Left lung (tissue), 14 donors: Measurements from ENCODE around the gene ZCCHC24. TPM values are rescaled to one million over a fixed set of nuclear protein-coding genes. Genes with fewer than 3 reads are reported as not detected.

ENCODE experiments used
- ATAC-seq: fragments of 200-7000 bp; cut with Tn5 transposase; one replicate; pipeline ENCODE4 v1.9.1; 2020; ENCODE audit warnings: moderate library complexity
- DNase-seq, 4 donors: peaks; one replicate each; pipeline ENCODE4 v3.0.0-alpha.2; 2013 to 2020
- H3K27ac ChIP-seq, 2 donors: fragments of 200-600 bp; sonication (generic) in 1 of 2; one replicate each; pipeline versions ENCODE4 v1.5.0 to v1.8.0; 2020 to 2021
- H3K27me3 ChIP-seq, 2 donors: fragments of 200-600 bp; sonication (generic) in 1 of 2; one replicate each; pipeline versions ENCODE4 v1.5.0 to v1.8.0; 2020 to 2021
- H3K36me3 ChIP-seq, 2 donors: fragments of 200-600 bp; sonication (generic) in 1 of 2; one replicate each; pipeline versions ENCODE4 v1.5.0 to v1.8.0; 2020 to 2021
- H3K4me1 ChIP-seq, 2 donors: fragments of 200-600 bp; one replicate each; pipeline ENCODE4 v1.8.0; 2021
- H3K4me3 ChIP-seq, 2 donors: fragments of 200-600 bp; sonication (generic) in 1 of 2; one replicate each; pipeline versions ENCODE4 v1.5.0 to v1.8.0; 2020 to 2021; ENCODE audit warnings: mild to moderate bottlenecking in 1 of 2
- H3K9me3 ChIP-seq, 2 donors: fragments of 200-600 bp; sonication (generic) in 1 of 2; one replicate each; pipeline versions ENCODE4 v1.5.0 to v1.8.0; 2020 to 2021
- intact Hi-C, 2 donors: fragments of 100-400 bp; cut with DNase I; formaldehyde crosslinking; loops; one replicate each; pipeline versions ENCODE4 v1.11.2 to v1.14.2; 2022
- long read RNA-seq, 12 donors: library from polyadenylated mRNA in 2 of 12; unstranded in 2 of 12; transcript quantifications; one replicate each; pipeline ENCODE4 v2.0.0 and lab custom pipeline, GENCODE V29; 2019 to 2026
- polyA plus RNA-seq, 6 donors: library from polyadenylated mRNA; unstranded; fragments of 120-200 nt; gene quantifications; one replicate each; pipeline ENCODE4 v1.2.1, GENCODE V29; 2013; ENCODE audit not compliant: insufficient read length in 6 of 6
- total RNA-seq, 2 donors: library from RNA; stranded (reverse); fragmentation: NEBNext Ultra II Directional; extraction: Animal tissue kit (Norgen Biotek cat#: 25700); gene quantifications; one replicate each; pipeline ENCODE4 v1.2.1, GENCODE V29; 2021
- TF ChIP-seq, protein P1 (sequence below), 2 donors: fragments of 200-600 bp; sonication (generic) in 1 of 2; IDR thresholded peaks; one replicate each; pipeline versions ENCODE4 v1.5.0 to v1.8.0; 2021; ENCODE audit warnings: antibody characterized with exemption in 2 of 2
- donor health status: DM: no; HTN: yes; CAD: no.
- donor health status: DM: no; HTN: no; CAD: no.

ZCCHC24 gene
- 10 to 100 TPM; 31.2 to 42.4 TPM for total RNA-seq
- 10 to 100 TPM; 28.9 to 48.3 (median 37.1) TPM for polyA plus RNA-seq
- long read RNA-seq, donor 1, full-length matches to known transcripts = 15 of 32 reads
- long read RNA-seq, donor 1, partial matches to known transcripts = 17 of 32 reads
- long read RNA-seq, donor 1, other reads (novel, unspliced or antisense) = 0 of 32 reads
- long read RNA-seq, donor 2, full-length matches to known transcripts = 19 of 34 reads
- long read RNA-seq, donor 2, partial matches to known transcripts = 15 of 34 reads
- long read RNA-seq, donor 2, other reads (novel, unspliced or antisense) = 0 of 34 reads
- long read RNA-seq, donor 3, full-length matches to known transcripts = 11 of 11 reads
- long read RNA-seq, donor 3, partial matches to known transcripts = 0 of 11 reads
- long read RNA-seq, donor 3, other reads (novel, unspliced or antisense) = 0 of 11 reads
- long read RNA-seq, donor 4, partial matches to known transcripts = 0 of 3 reads
- long read RNA-seq, donor 4, other reads (novel, unspliced or antisense) = 3 of 3 reads
- long read RNA-seq, donor 5, full-length matches to known transcripts = 9 of 16 reads
- long read RNA-seq, donor 5, partial matches to known transcripts = 7 of 16 reads
- long read RNA-seq, donor 5, other reads (novel, unspliced or antisense) = 0 of 16 reads
- long read RNA-seq, donor 6, full-length matches to known transcripts = 10 of 26 reads
- long read RNA-seq, donor 6, partial matches to known transcripts = 16 of 26 reads
- long read RNA-seq, donor 6, other reads (novel, unspliced or antisense) = 0 of 26 reads
- long read RNA-seq, donor 7, full-length matches to known transcripts = 5 of 5 reads
- long read RNA-seq, donor 7, partial matches to known transcripts = 0 of 5 reads
- long read RNA-seq, donor 7, other reads (novel, unspliced or antisense) = 0 of 5 reads
- long read RNA-seq, donor 8, full-length matches to known transcripts = 22 of 22 reads
- long read RNA-seq, donor 8, partial matches to known transcripts = 0 of 22 reads
- long read RNA-seq, donor 8, other reads (novel, unspliced or antisense) = 0 of 22 reads
- long read RNA-seq, donor 9, full-length matches to known transcripts = 1 of 1 reads
- long read RNA-seq, donor 9, partial matches to known transcripts = 0 of 1 reads
- long read RNA-seq, donor 9, other reads (novel, unspliced or antisense) = 0 of 1 reads
- long read RNA-seq, donor 10, partial matches to known transcripts = 0 of 4 reads
- long read RNA-seq, donor 10, other reads (novel, unspliced or antisense) = 4 of 4 reads
- long read RNA-seq, donor 11, full-length matches to known transcripts = 29 of 45 reads
- long read RNA-seq, donor 11, partial matches to known transcripts = 16 of 45 reads
- long read RNA-seq, donor 11, other reads (novel, unspliced or antisense) = 0 of 45 reads
- long read RNA-seq, donor 12, full-length matches to known transcripts = 12 of 12 reads
- long read RNA-seq, donor 12, partial matches to known transcripts = 0 of 12 reads
- long read RNA-seq, donor 12, other reads (novel, unspliced or antisense) = 0 of 12 reads

GRCh38 chr10:79445161-79445976 is at the start of gene ZCCHC24:
Gene ZCCHC24, minus strand, starts transcription at chr10:79445624. Its CDS starts 184 bp downstream, at chr10:79445440.
- Histone ChIP-seq H3K9me3 (no peaks in the 10 kb centered on the region), H3K27ac (peak within 1 kb of the TSS; percentile 75 to 82), H3K4me3 (peak within 1 kb of the TSS; percentile 77 to 91), H3K27me3 (peaks cover 0 to 16% of the 10 kb centered on the region in 2 donors), H3K36me3 (no peaks in the 10 kb centered on the region), H3K4me1 (peaks cover 12 to 42% of the 10 kb centered on the region in 2 donors)
- peak; percentile 97 to 99 (median 98) for DNase-seq
- intact Hi-C loops = no loop called here
- TF ChIP-seq, protein P1, sequence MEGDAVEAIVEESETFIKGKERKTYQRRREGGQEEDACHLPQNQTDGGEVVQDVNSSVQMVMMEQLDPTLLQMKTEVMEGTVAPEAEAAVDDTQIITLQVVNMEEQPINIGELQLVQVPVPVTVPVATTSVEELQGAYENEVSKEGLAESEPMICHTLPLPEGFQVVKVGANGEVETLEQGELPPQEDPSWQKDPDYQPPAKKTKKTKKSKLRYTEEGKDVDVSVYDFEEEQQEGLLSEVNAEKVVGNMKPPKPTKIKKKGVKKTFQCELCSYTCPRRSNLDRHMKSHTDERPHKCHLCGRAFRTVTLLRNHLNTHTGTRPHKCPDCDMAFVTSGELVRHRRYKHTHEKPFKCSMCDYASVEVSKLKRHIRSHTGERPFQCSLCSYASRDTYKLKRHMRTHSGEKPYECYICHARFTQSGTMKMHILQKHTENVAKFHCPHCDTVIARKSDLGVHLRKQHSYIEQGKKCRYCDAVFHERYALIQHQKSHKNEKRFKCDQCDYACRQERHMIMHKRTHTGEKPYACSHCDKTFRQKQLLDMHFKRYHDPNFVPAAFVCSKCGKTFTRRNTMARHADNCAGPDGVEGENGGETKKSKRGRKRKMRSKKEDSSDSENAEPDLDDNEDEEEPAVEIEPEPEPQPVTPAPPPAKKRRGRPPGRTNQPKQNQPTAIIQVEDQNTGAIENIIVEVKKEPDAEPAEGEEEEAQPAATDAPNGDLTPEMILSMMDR (IDR thresholded peaks at IDR 0.05) = no peak
- peak; percentile 91 for ATAC-seq

DNA sequence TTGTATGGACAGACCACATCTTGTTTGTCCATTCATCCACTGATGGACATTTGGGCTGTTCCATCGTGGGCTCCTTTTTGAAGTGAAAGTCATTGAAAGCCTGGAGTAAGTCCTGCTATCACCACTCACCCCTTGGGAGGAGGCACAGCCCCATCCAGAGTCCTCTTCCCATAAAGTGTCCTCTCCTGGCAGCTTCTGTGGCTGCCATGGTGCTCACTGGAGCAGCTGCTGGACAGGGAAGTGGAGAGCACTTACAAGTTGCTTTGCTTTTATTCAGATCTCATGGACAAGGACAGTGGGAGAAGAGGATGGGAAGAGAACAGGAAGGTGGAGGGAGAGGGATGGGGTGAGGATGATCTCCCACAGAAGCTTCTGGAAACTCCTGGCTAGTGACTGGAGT is 48.4 kb upstream of the ZCCHC24 start:
- H3K36me3 ChIP-seq = no peaks in the 10 kb centered on the region
- DNase-seq = no peak

DNA sequence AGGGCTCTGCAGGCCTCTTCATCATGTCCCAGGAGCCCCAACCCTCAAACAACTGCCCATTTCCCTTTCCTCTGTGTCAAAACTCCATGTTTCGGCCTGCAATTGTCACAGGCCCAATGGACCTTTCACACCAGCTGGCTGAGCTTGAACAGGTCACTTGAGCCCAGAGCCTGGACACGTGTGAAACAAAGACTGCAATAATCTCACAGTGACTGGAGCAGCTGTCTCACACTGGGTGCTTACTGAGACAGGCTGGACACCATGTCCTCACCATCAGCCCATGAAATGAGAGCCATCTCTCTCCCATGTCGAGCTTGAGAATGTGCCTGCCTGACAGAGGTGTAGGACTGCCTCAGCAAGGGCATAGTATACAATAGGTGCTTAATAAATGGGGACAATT is 47.4 kb upstream of the ZCCHC24 start:
- intact Hi-C loops = no loop called here
- ATAC-seq = no peak
- H3K36me3 ChIP-seq = no peaks in the 10 kb centered on the region
- TF ChIP-seq, protein P1 (IDR thresholded peaks at IDR 0.05) = no peak
- H3K27ac ChIP-seq = no peak overlapping the region
- peaks cover 0 to 10% of the 10 kb centered on the region in 2 donors for H3K27me3 ChIP-seq
- DNase-seq = no peak
- H3K4me3 ChIP-seq = no peak overlapping the region
- peaks cover 0 to 10% of the 10 kb centered on the region in 2 donors for H3K4me1 ChIP-seq
- H3K9me3 ChIP-seq = no peaks in the 10 kb centered on the region

More for the DNA sequence above, 48.4 kb upstream of the ZCCHC24 start:
- H3K9me3 ChIP-seq = no peaks in the 10 kb centered on the region
- H3K27me3 ChIP-seq = peaks cover 0 to 10% of the 10 kb centered on the region in 2 donors
- intact Hi-C loops = no loop called here
- no peak overlapping the region for H3K4me3 ChIP-seq
- H3K4me1 ChIP-seq = peaks cover 0 to 3% of the 10 kb centered on the region in 2 donors
- TF ChIP-seq, protein P1 (IDR thresholded peaks at IDR 0.05) = no peak
- H3K27ac ChIP-seq = no peak overlapping the region
- no peak for ATAC-seq

GRCh38 chr10:79492256-79492655 is 46.8 kb upstream of the ZCCHC24 start:
- Histone ChIP-seq H3K4me1 (peaks cover 0 to 10% of the 10 kb centered on the region in 2 donors), H3K4me3 (no peak overlapping the region), H3K36me3 (no peaks in the 10 kb centered on the region), H3K27ac (no peak overlapping the region), H3K27me3 (peaks cover 0 to 8% of the 10 kb centered on the region in 2 donors), H3K9me3 (no peaks in the 10 kb centered on the region)
- ATAC-seq = no peak
- TF ChIP-seq, protein P1 (IDR thresholded peaks at IDR 0.05) = no peak
- intact Hi-C loops = no loop called here
- no peak for DNase-seq
